ENCODE data around the gene NRXN3. TPM values are rescaled to one million over a fixed set of nuclear protein-coding genes. Genes with fewer than 3 reads are reported as not detected.

NRXN3 gene
- total and polyA plus RNA-seq, 11 donors, result 0.19 to 2.2 (median 1.1) TPM

DNA sequence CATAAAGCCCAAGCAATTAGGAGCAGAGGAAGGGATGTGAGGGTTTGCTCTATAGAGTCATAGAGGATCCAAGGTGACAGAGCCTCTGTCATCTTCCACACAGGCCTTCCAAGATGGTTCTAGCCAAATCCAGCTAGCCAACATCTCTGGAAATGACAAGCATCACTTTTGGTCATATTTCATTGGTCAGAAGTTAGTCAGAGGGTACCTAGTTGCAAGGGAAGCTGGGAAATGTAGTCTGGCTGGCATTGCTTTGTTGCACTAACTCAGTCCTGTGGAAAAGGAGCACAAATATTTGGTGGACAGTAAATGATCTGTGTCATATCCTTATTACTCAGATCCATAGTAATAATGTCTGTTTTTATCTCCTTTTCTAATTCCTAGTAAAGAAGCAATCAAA lies 715.7 kb downstream of the NRXN3 start:
- Histone ChIP-seq H3K36me3 (no peaks in the 10 kb centered on the region), H3K9me3 (no peaks in the 10 kb centered on the region), H3K27me3 (no peaks in the 10 kb centered on the region), H3K4me1 (no peaks in the 10 kb centered on the region), H3K27ac (no peak overlapping the region), H3K4me3 (no peak overlapping the region)
- no peak for TF ChIP-seq POLR2A (IDR thresholded peaks at IDR 0.05)
- TF ChIP-seq CTCF (IDR thresholded peaks at IDR 0.05), result no peak
- intact Hi-C loops (cut with DNase I), result no loop called here
- no peak for ATAC-seq
- DNase-seq, result no peak

- Histone ChIP-seq H3K27me3 (no peaks in the 10 kb centered on the region), H3K36me3 (no peaks in the 10 kb centered on the region), H3K4me1 (no peaks in the 10 kb centered on the region), H3K27ac (no peak overlapping the region), H3K4me3 (no peak overlapping the region), H3K9me3 (peaks cover 0 to 4% (median 0%) of the 10 kb centered on the region in 12 donors)
- TF ChIP-seq CTCF (IDR thresholded peaks at IDR 0.05) (no peak), POLR2A (IDR thresholded peaks at IDR 0.05) (no peak)
- intact Hi-C loops (cut with DNase I), result no loop called here
- WGBS, 4 donors, result 32 to 45% (median 38%) methylated on average over 2 of the region's 2 CpGs
- ATAC-seq, result no peak
- no peak for DNase-seq
Observed at GRCh38 chr14:78897443-78897842, 727.3 kb downstream of the NRXN3 start.

- Histone ChIP-seq H3K36me3 (no peaks in the 10 kb centered on the region), H3K4me3 (no peak overlapping the region), H3K27me3 (no peaks in the 10 kb centered on the region), H3K4me1 (no peaks in the 10 kb centered on the region), H3K27ac (no peak overlapping the region), H3K9me3 (no peaks in the 10 kb centered on the region)
- DNase-seq, result no peak
- WGBS, 4 donors, result 3 to 8% (median 7%) methylated on average over 5 of the region's 5 CpGs
- ATAC-seq, result no peak
- TF ChIP-seq POLR2A (IDR thresholded peaks at IDR 0.05) (no peak), CTCF (IDR thresholded peaks at IDR 0.05) (peak in 9 of 12 donors; percentile 16 to 57 (median 33))
- intact Hi-C loops (cut with DNase I), result no loop called here
Observed at GRCh38 chr14:78902010-78902623, 731.9 kb downstream of the NRXN3 start.

GRCh38 chr14:78904094-78904493 lies 733.9 kb downstream of the NRXN3 start:
- WGBS, 4 donors, result 81 to 86% (median 83%) methylated on average over 3 of the region's 3 CpGs
- ATAC-seq (no peak), DNase-seq (no peak)
- intact Hi-C loops (cut with DNase I), result no loop called here
- H3K4me3 ChIP-seq, result no peak overlapping the region
- peaks cover 0 to 5% (median under 1%) of the 10 kb centered on the region in 12 donors for H3K9me3 ChIP-seq
- no peak overlapping the region for H3K27ac ChIP-seq
- no peaks in the 10 kb centered on the region for H3K36me3 ChIP-seq
- H3K27me3 ChIP-seq, result no peaks in the 10 kb centered on the region
- no peaks in the 10 kb centered on the region for H3K4me1 ChIP-seq
- no peak for TF ChIP-seq POLR2A (IDR thresholded peaks at IDR 0.05)
- no peak for TF ChIP-seq CTCF (IDR thresholded peaks at IDR 0.05)

Measured in heart left ventricle (tissue), 16 donors.